Measurements from ENCODE around the gene IL10RB.

DNA sequence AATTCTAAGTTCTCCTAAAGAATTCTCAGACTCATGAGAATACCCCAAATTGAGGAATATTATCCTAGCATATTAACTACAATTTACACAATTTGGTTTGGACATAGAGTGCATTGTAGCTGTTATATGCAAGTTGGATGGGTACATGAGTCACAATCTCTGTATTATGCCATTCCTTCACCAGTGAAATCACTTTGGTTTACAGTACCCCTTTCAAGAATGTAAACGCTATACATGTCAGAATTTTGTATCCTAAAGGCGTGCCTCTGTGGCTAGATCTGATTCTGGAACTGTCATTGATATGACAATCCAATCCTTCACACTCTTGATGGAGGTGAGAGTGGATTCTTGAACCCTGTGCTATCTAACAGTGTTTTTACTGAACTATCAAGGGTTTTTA lies 6.7 kb upstream of the IL10RB start:
- TF ChIP-seq, protein P1, sequence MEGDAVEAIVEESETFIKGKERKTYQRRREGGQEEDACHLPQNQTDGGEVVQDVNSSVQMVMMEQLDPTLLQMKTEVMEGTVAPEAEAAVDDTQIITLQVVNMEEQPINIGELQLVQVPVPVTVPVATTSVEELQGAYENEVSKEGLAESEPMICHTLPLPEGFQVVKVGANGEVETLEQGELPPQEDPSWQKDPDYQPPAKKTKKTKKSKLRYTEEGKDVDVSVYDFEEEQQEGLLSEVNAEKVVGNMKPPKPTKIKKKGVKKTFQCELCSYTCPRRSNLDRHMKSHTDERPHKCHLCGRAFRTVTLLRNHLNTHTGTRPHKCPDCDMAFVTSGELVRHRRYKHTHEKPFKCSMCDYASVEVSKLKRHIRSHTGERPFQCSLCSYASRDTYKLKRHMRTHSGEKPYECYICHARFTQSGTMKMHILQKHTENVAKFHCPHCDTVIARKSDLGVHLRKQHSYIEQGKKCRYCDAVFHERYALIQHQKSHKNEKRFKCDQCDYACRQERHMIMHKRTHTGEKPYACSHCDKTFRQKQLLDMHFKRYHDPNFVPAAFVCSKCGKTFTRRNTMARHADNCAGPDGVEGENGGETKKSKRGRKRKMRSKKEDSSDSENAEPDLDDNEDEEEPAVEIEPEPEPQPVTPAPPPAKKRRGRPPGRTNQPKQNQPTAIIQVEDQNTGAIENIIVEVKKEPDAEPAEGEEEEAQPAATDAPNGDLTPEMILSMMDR (IDR thresholded peaks at IDR 0.05; ENCODE audit: borderline replicate concordance, extremely low read depth, low read length, poor library complexity, severe bottlenecking): no peak
- no peak for TF ChIP-seq EZH2 (IDR thresholded peaks at IDR 0.05; ENCODE audit: borderline replicate concordance, low read depth, low read length, severe bottlenecking)

Measured in DND-41 (cell line).